Fibroblast of lung (primary cell): ENCODE data around the gene GIMAP8. TPM values are rescaled to one million over a fixed set of nuclear protein-coding genes. Genes with fewer than 3 reads are reported as not detected.

ENCODE experiments used
- DNase-seq, 2 donors: peaks; one replicate each; pipeline versions ENCODE4 v3.0.0 to v3.0.0-alpha.2; 2010; ENCODE audit warnings: low read depth in 2 of 2
- H2AFZ ChIP-seq: 2 replicates; pipeline ENCODE4 v1.5.1; 2012; ENCODE audit warnings: low read length, control low read depth, inconsistent platforms
- H3K27ac ChIP-seq: 2 replicates; pipeline ENCODE4 v1.5.1; 2011; ENCODE audit warnings: low read length, control low read depth; ENCODE audit not compliant: insufficient read depth
- H3K27me3 ChIP-seq: 2 replicates; pipeline ENCODE4 v1.5.1; 2011; ENCODE audit warnings: mild to moderate bottlenecking, low read length; ENCODE audit not compliant: control insufficient read depth, insufficient read depth
- H3K36me3 ChIP-seq: 2 replicates; pipeline ENCODE4 v1.5.1; 2011; ENCODE audit warnings: low read length; ENCODE audit not compliant: control insufficient read depth, insufficient read depth
- H3K4me1 ChIP-seq: 2 replicates; pipeline ENCODE4 v1.5.1; 2011; ENCODE audit warnings: low read length; ENCODE audit not compliant: control insufficient read depth, insufficient read depth; ENCODE audit errors: extremely low read depth
- H3K4me2 ChIP-seq: 2 replicates; pipeline ENCODE4 v1.5.1; 2011; ENCODE audit warnings: low read length, control low read depth; ENCODE audit not compliant: insufficient read depth; ENCODE audit errors: extremely low read depth
- H3K4me3 ChIP-seq, 4 experiments: fragments of 200-600 bp in 1 of 4; sonication (generic) in 1 of 4; replicated peaks in 1 of 4; 2 replicates each; pipeline ENCODE4 v1.5.1; 2011 to 2016; ENCODE audit warnings: low read length in 4 of 4, low read depth in 3 of 4, mild to moderate bottlenecking in 3 of 4, control low read depth in 2 of 4, inconsistent platforms in 1 of 4, mixed read lengths in 1 of 4; ENCODE audit not compliant: insufficient read depth in 1 of 4; ENCODE audit errors: control extremely low read depth in 1 of 4
- H3K79me2 ChIP-seq: 2 replicates; pipeline ENCODE4 v1.5.1; 2012; ENCODE audit warnings: mild to moderate bottlenecking, low read length, inconsistent platforms; ENCODE audit not compliant: control insufficient read depth, insufficient read depth
- H3K9ac ChIP-seq: 2 replicates; pipeline ENCODE4 v1.5.1; 2011; ENCODE audit warnings: mild to moderate bottlenecking, low read length, control low read depth; ENCODE audit not compliant: insufficient read depth
- H3K9me3 ChIP-seq: 2 replicates; pipeline ENCODE4 v1.5.1; 2012; ENCODE audit warnings: low read depth, low read length; ENCODE audit not compliant: control insufficient read depth, insufficient read depth
- H4K20me1 ChIP-seq: 2 replicates; pipeline ENCODE4 v1.5.1; 2011; ENCODE audit warnings: low read length; ENCODE audit not compliant: control insufficient read depth, insufficient read depth; ENCODE audit errors: extremely low read depth
- EZH2 ChIP-seq: IDR thresholded peaks from 2 replicates; pipeline ENCODE4 v1.5.1; 2012; ENCODE audit warnings: low read length, control low read depth, mild to moderate bottlenecking; ENCODE audit errors: missing control alignments
- polyA plus RNA-seq, 2 donors: library from polyadenylated mRNA; depleted of rRNA in 1 of 2; stranded (reverse) in 1 of 2; unstranded in 1 of 2; fragments of >200 nt; gene quantifications; 2 replicates each; pipeline ENCODE4 v1.2.1, GENCODE V29; 2011 to 2012; ENCODE audit warnings: missing spikeins in 1 of 2
- total RNA-seq: library from RNA; depleted of rRNA; stranded (reverse); fragments of >200 nt; gene quantifications from 2 replicates; pipeline ENCODE4 v1.2.1, GENCODE V29; 2014
- TF ChIP-seq, protein P1 (sequence below), 2 donors: IDR thresholded peaks in 1 of 2; conservative IDR thresholded peaks in 1 of 2; 1 replicate in 1 of 2; 2 replicates in 1 of 2; pipeline ENCODE4 v1.5.1; 2011 to 2012; ENCODE audit warnings: low read length in 2 of 2, control low read depth in 1 of 2, inconsistent platforms in 1 of 2, low read depth in 1 of 2, mild to moderate bottlenecking in 1 of 2

The GIMAP8 gene
- total and polyA plus RNA-seq, 2 donors (not counting 1 experiment from before 2014, with no cell fraction given): under 0.01 TPM; not detected in 1

DNA sequence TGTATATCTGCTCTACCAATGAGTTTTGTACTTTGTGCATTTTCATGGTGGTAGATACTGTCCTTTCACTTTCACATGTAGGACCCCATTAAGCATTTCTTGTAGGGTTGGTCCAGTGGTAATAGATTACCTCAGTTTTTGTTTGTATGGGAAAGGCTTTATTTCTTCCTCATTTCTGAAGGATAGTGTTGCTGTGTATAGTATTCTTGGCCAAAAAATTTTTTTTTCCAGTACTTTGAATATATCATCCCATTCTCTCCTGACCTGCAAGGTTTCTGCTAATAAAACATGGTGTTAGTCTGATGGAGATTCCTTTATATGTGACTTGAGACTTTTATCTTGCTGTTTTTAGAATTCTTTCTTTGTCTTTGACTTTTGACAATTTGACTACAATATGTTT, 12.0 kb downstream of the GIMAP8 start:
- Histone ChIP-seq H3K27me3 (no peaks in the 10 kb centered on the region), H3K4me1 (no peaks in the 10 kb centered on the region), H3K4me3 (no peak overlapping the region), H3K4me2 (no peak overlapping the region), H3K9me3 (no peaks in the 10 kb centered on the region), H4K20me1 (no peaks in the 10 kb centered on the region), H2AFZ (no peak overlapping the region), H3K9ac (no peak overlapping the region), H3K36me3 (no peaks in the 10 kb centered on the region), H3K27ac (no peak overlapping the region), H3K79me2 (no peaks in the 10 kb centered on the region)
- TF ChIP-seq, protein P1, sequence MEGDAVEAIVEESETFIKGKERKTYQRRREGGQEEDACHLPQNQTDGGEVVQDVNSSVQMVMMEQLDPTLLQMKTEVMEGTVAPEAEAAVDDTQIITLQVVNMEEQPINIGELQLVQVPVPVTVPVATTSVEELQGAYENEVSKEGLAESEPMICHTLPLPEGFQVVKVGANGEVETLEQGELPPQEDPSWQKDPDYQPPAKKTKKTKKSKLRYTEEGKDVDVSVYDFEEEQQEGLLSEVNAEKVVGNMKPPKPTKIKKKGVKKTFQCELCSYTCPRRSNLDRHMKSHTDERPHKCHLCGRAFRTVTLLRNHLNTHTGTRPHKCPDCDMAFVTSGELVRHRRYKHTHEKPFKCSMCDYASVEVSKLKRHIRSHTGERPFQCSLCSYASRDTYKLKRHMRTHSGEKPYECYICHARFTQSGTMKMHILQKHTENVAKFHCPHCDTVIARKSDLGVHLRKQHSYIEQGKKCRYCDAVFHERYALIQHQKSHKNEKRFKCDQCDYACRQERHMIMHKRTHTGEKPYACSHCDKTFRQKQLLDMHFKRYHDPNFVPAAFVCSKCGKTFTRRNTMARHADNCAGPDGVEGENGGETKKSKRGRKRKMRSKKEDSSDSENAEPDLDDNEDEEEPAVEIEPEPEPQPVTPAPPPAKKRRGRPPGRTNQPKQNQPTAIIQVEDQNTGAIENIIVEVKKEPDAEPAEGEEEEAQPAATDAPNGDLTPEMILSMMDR (conservative IDR thresholded peaks at IDR 0.05 in 1 of 2, IDR thresholded peaks at IDR 0.05 in 1 of 2; ENCODE audit: low read depth in 1 of 2, low read length in 2 of 2): no peak
- TF ChIP-seq EZH2: no peak
- DNase-seq: no peak

DNA sequence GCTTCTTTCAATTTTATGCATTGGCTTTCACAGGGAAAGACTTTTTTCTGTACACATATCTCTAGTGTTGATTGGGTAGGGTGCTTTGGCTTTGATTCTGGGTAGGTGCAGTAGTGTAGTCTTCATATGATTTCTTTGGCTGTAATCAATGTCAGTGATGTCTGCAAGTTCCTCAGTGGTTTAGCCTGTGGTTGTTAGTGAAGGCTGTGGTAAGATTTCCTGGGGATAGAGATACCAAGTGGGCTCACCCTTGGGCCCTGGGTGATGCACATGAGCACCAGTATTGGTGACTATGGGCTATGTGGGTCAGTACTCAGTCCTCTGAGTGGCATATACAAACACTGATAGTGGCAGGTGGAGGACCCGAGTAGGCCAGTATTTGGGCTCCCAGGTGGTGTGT, 13.0 kb downstream of the GIMAP8 start:
- Histone ChIP-seq H3K4me2 (no peak overlapping the region), H4K20me1 (no peaks in the 10 kb centered on the region), H3K9me3 (no peaks in the 10 kb centered on the region), H3K4me1 (no peaks in the 10 kb centered on the region), H3K36me3 (no peaks in the 10 kb centered on the region), H3K27ac (no peak overlapping the region), H3K9ac (no peak overlapping the region), H2AFZ (no peak overlapping the region), H3K79me2 (no peaks in the 10 kb centered on the region), H3K27me3 (no peaks in the 10 kb centered on the region), H3K4me3 (no peak overlapping the region)
- no peak for DNase-seq
- TF ChIP-seq EZH2: no peak
- TF ChIP-seq, protein P1 (conservative IDR thresholded peaks at IDR 0.05 in 1 of 2, IDR thresholded peaks at IDR 0.05 in 1 of 2; ENCODE audit: low read depth in 1 of 2, low read length in 2 of 2): no peak

DNA sequence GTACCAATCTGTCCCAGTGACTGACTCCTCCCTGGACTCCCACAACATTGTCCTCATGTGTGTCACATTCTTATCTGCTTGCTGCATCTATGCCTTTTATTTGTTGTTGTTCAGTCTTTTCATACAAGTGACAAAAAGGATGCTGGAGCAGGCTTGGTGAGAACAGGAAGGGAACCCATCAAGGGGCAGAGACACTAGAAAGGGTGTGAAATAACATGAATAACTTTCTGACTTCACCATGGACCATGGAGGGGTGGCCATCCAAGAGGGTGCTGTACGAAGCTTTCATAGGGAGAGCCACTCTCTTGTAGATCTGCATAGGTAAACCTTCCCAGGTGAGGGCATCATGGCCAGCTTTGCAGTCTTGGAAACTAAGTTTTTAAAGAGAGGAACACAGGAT, 14.5 kb downstream of the GIMAP8 start:
- no peak overlapping the region for H3K27ac ChIP-seq
- H3K27me3 ChIP-seq: no peaks in the 10 kb centered on the region
- TF ChIP-seq EZH2: no peak
- TF ChIP-seq, protein P1 (conservative IDR thresholded peaks at IDR 0.05 in 1 of 2, IDR thresholded peaks at IDR 0.05 in 1 of 2; ENCODE audit: low read depth in 1 of 2, low read length in 2 of 2): no peak
- no peaks in the 10 kb centered on the region for H3K4me1 ChIP-seq
- H3K36me3 ChIP-seq: no peaks in the 10 kb centered on the region
- no peak overlapping the region for H2AFZ ChIP-seq
- no peak for DNase-seq
- no peak overlapping the region for H3K4me2 ChIP-seq
- no peaks in the 10 kb centered on the region for H3K79me2 ChIP-seq
- no peak overlapping the region for H3K4me3 ChIP-seq
- H3K9me3 ChIP-seq: no peaks in the 10 kb centered on the region
- H3K9ac ChIP-seq: no peak overlapping the region
- no peaks in the 10 kb centered on the region for H4K20me1 ChIP-seq
